Testis (tissue), 2 donors: ENCODE measurements around the gene CCDC137.

ENCODE experiments used
- CTCF ChIP-seq, 3 experiments: fragments of 450-650 bp in 2 of 3; fragments of 200-600 bp in 1 of 3; sonication (generic) in 1 of 3; IDR thresholded peaks; one replicate each; pipeline ENCODE4 v1.5.1; 2016 to 2019; ENCODE audit warnings: antibody characterized with exemption in 3 of 3, mild to moderate bottlenecking in 2 of 3, moderate library complexity in 1 of 3
- POLR2A ChIP-seq: fragments of 450-650 bp; IDR thresholded peaks from one replicate; pipeline ENCODE4 v1.6.1; 2017; ENCODE audit warnings: antibody characterized with exemption, mild to moderate bottlenecking, moderate library complexity

DNA sequence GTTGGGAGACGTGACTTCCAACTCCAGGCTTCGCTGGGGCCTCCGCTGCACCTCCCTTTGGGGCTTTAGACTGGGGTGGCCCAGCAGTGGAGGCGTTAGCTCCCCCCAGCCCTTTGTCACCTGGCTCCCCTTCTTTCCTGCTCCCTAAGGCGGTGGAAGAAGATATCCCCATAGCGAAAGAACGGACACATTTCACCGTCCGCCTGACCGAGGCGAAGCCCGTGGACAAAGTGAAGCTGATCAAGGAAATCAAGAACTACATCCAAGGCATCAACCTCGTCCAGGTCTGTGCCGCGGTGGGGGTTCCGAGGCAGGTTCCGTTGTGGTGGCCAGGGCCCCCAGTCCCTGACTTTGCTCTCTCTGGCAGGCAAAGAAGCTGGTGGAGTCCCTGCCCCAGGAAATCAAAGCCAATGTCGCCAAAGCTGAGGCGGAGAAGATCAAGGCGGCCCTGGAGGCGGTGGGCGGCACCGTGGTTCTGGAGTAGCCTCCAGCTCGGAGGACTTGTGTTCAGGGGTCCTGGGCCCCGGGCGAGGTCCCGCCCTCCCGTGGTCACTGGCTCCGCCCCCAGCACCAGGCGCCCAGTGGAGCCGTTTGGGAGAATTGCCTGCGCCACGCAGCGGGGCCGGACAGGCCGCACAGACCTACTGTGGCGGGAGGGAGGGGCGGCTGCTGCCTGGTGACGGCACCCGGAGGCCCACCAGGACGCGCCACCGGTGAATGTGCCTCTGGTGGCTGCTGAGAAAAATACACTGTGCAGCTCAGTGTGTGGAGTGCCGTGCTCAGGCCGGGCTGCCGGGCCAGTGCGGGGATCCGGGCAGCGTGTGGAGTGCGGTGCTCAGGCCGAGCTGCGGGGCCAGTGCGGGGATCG, 40.5 kb downstream of the CCDC137 start:
- no peak for TF ChIP-seq CTCF (IDR thresholded peaks at IDR 0.05)
- no peak for TF ChIP-seq POLR2A
